Glomerular visceral epithelial cell (primary cell): ENCODE results near the gene TFF3.
A peak's percentile ranks its signal among the peaks of the same experiment; 100 is the strongest.

ENCODE experiments used
- DNase-seq: peaks from one replicate; pipeline ENCODE4 v3.0.0-alpha.2; 2016; ENCODE audit errors: extremely low spot score

The TFF3 gene

DNA sequence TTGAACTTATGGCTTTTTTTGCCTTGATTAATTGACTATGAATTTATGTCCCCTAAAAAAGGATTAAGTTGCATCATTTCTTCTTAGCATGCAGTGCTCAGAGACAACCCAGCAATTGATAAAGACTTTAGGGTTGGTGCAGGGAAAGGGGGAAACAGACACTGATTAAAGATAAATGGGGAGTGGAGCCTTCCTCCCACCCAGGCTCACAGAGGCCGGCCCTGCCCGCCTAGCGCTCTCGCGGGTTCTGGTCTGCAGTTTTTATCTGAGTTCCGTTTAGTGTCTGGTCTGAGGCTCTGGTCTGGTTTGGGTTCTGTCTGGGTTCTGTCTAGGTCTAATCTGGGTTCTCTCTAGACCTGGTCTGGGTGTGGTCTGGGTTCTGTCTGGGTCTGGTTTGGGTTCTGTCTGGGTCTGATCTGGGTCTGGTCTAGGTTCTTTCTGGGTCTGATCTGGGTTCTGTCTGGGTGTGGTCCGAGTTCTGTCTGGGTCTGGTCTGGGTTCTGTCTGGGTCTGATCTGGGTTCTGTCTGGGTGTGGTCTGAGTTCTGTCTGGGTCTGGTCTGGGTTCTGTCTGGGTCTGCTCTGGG, 48.1 kb downstream of the TFF3 start:
- DNase-seq: no peak

DNA sequence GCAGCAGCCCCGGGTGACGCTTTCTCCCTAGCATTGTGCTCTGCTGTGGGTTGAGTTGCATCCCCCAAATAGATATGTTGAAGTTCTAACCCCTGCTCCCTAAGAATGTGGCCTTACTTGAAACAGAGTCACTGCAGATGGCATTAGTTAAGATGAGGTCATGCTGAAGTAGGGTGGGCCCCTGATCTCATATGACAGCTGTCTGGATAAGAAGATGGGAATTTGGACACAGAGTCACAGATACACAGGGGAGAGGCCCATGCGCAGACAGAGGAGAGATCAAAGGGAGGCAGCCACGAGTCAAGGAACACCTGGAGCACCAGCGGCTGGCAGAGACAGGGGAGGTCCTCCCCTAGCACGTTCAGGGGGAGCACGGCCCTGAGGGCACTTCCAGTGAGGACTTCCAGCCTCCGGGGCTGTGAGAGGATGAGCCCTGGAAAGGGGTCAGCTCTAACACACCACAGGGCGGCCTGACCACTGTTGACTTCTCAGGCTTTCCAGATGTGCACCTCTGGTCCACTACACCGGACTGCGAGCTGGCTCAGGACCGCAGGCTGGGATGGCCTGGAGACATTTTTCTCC, 49.9 kb downstream of the TFF3 start:
- DNase-seq: no peak

DNA sequence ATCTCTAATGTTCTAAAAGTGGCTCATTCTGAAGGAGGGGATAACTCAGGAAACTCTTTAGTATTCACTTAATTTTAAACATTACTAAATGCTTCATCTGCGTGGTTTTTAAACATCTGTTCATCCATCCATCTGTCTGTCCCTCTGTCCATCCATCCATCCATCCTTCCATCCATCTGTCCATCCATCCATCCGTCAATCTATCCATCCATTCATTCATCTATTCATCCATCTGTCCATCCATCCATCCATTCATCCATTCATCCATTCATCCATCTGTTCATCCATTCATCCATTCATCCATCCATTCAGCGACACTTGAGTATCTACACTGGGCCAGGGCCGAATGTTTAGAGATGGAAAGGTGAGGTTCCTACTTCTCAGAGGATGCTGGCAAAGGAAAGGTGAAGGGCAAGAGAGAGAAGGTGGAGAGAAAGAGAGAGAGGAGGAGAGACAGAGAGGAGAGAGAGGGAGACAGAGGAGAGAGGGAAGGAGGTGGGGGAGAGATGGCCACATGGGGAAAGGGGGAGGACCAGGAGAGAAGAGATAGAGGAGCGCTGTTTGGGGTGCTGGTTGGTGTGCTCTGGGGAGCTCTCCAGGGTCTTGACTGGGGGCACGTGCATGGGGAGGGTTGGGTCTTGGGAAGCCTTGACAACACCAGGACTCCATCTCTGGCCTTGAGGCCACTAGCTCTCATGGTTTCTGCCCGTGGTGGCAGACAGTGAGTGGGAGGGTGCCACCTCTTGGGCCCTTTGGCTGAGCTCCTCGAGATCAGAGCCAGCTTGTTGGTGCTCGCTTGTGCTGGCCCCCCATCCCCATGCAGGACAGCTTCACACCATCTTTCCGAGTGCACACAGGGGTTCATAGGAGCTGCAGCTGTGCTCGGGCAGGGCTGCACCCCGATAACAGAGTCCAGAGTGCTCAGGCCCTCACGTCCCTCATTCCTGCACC, 50.7 kb downstream of the TFF3 start:
- no peak for DNase-seq

DNA sequence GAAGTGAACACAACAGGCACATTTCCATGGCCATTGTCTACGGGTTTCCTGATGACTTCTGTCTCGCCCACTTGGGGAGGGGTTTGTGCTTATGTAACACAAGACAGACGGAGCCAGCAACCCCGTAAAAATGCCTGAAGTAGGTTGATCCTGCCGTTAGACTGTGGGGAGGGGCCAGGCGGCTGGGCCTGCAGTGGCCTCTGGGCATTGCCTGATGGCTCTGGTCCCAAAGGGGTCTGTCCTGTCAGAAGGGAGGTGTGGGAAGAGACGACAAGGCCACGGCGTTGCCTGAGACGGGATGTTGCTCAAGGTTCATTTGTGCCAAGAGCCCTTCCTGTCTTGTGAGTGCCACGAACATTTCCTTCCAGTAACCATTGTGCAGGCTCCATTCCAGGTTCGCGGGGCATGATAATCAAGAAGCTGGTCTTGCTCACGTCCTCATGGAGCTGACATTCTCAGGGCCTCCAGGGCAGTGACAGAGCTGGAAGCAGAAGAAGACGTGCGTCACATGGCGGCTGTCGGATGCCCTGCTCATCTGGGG, 51.5 kb downstream of the TFF3 start:
- DNase-seq: no peak

DNA sequence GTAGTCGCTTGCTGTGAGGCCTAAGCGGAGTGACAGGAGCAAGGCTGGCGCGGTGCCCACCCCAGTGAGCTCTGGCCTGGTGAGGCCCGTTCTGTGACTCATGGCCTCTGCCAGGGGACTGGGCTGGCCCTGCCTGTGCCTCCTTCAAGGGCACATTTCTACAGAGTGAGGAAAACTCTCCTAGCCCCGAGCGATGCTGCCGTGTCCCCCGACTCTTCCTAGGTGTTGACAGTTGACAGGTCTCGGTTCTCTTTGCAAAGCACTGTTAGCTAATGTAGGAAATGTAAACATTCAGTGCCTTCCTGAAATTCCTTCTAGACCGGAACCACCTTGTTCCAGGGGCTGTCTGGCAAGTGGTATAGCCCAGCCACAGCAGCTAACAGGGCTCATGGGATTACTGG, 52.4 kb downstream of the TFF3 start:
- peak; percentile 17 for DNase-seq

DNA sequence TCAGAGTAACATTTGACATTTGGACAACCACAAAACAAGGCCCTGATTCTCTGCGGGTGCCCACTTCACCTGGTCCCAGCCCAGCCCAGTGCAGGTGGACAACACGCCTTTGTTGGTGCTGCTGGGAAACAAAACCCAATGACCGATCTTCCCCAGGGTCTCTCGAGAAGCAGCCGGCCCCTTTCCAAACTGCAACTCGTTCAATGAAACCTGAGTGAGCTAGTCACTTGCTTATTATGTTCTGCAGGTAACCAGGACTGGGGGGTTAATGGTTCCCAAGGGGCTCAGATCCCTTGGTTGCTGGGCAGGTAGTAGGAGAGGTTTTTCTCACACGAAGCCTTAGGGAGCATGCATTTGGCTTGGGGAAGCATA, 53.4 kb downstream of the TFF3 start:
- no peak for DNase-seq
